Epithelial cell of proximal tubule (primary cell): ENCODE data around the gene PGBD5. TPM values are rescaled to one million over a fixed set of nuclear protein-coding genes. Genes with fewer than 3 reads are reported as not detected.
"Not testable (repeated sequence)": the region's sequence is repeated elsewhere in the genome, so short reads cannot be mapped to it uniquely, and the experiment has no call there.

Experiments used
- DNase-seq: peaks from one replicate; pipeline ENCODE4 v3.0.0-alpha.2; 2011; ENCODE audit warnings: low read depth
- H3K4me3 ChIP-seq: 2 replicates; pipeline ENCODE4 v1.5.1; 2011; ENCODE audit warnings: low read depth, mild to moderate bottlenecking, low read length
- CTCF ChIP-seq: conservative IDR thresholded peaks from 2 replicates; pipeline ENCODE4 v1.5.1; 2012; ENCODE audit warnings: low read depth, mild to moderate bottlenecking, low read length
- total RNA-seq: library from RNA; depleted of rRNA; stranded (reverse); fragments of >200 nt; gene quantifications from 2 replicates; pipeline ENCODE4 v1.2.3, GENCODE V29; 2015

Gene PGBD5
- total RNA-seq: 12.9 and 18.0 TPM in 2 replicates

DNA sequence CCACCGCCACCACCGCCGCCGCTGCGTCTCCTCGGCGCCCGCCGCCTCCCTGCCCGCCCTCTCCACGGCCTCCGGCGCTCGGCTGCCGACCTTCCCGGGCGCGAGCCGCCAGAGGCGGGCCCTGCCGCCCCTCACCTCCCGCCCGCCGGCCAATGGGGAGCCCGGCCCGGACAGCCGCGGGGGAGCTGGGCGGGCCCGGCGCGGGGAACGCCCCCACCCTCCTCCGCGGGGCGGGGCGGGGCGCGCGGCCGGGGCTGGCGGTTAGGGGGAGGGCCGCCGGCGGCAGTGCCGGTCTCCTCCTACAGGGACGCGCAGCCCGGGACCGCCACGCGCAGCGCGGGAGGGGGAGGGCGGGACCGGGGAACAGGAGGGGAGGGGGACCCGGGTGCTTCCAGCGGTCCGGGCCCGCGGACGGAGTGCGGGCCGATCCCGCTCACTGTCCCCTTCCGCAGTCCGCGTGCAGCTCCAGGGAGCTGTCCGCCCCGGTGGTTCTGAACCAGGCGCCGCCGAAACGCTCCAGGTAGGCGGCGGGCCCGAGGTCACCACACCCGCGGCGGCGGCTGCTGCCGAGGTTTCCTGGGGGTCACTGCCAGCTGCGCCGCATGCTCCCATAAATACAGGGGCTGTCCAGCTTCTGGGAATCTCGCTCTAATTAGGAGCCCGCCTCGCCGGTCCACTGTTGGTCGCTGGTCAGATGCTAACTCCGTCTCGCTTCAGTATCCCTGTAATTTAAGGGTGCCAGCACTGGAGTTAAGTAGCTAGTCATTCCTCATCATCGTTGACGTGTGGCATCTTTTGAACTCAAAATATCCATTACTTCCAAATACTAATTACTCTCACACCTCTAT lies at the start of gene PGBD5:
PGBD5 (minus strand) TSS at position 87 of the 848 bp plus-strand sequence. CDS start 404 bp downstream, outside the sequence.
- peak within 1 kb of the TSS; percentile 54 for H3K4me3 ChIP-seq
- no peak for TF ChIP-seq CTCF
- DNase-seq: no peak

GRCh38 chr1:230474924-230475323 lies 48.8 kb upstream of the PGBD5 start:
- DNase-seq: not testable (repeated sequence)

DNA sequence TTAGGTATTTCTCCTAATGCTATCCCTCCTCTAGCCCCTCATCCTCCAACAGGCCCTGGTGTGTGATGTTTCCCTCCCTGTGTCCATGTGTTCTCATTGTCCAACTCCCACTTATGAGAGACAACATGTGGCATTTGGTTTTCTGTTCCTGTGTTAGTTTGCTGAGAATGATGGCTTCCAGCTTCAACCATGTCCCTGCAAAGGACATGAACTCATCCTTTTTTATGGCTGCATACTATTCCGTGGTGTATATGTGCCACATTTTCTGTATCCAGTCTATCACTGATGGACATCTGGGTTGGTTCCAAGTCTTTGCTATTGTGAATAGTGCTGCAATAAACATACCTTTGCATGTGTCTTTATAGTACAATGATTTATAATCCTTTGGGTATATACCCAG lies 44.6 kb upstream of the PGBD5 start:
- H3K4me3 ChIP-seq, DNase-seq: not testable (repeated sequence)

More at GRCh38 chr1:230474924-230475323, 48.8 kb upstream of the PGBD5 start:
- H3K4me3 ChIP-seq: not testable (repeated sequence)

DNA sequence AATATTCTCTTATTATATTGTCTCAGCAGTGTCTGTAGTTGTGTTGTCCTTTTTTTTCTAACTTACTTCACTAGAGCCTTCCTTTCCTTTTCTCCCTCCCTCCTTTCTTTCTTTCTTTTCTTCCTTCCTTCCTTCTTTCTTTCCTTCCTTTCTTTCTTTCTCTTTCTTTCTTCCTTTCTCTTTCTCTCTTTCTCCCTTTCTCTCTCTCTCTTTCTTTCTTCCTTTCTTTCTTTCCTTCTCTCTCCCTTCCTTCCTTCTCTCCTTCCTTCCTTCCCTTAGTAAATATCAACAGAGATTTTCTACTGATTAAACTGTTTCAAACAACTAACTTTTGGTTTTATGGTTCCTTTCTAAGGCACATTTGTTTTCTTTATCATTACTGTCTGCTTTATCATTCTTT lies 43.1 kb upstream of the PGBD5 start:
- no peak for TF ChIP-seq CTCF

GRCh38 chr1:230465691-230466090 lies 39.6 kb upstream of the PGBD5 start:
- no peak for TF ChIP-seq CTCF
- DNase-seq: no peak
- no peak overlapping the region for H3K4me3 ChIP-seq

More for the DNA sequence above, 43.1 kb upstream of the PGBD5 start:
- no peak for DNase-seq
- H3K4me3 ChIP-seq: no peak overlapping the region

GRCh38 chr1:230464671-230465070 lies 38.5 kb upstream of the PGBD5 start:
- DNase-seq: no peak
- TF ChIP-seq CTCF: no peak

GRCh38 chr1:230463760-230464159 lies 37.6 kb upstream of the PGBD5 start:
- no peak for DNase-seq
- H3K4me3 ChIP-seq: no peak overlapping the region
- no peak for TF ChIP-seq CTCF

More at GRCh38 chr1:230464671-230465070, 38.5 kb upstream of the PGBD5 start:
- H3K4me3 ChIP-seq: no peak overlapping the region

DNA sequence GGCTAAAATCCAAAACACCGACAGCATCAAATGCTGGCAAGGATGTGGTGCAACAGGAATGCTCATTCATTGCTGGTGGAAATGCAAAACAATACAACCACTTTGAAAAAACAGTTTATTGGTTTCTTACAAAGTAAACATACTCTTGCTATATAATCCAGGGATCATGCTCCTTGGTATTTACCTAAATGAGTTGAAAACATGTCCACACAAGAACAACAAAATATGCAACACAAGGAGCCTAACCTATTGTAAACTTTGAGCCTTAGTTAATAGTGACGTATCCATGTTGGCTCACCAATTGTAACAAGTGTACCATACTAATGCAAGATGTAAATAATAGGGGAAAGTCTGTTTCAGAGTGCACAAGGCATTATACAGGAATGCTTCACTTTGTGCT lies 37.2 kb upstream of the PGBD5 start:
- no peak for TF ChIP-seq CTCF
- no peak overlapping the region for H3K4me3 ChIP-seq
- DNase-seq: no peak
